ELF-1 (cell line): ENCODE results near the gene SRSF7.
"Not testable (repeated sequence)": the region's sequence is repeated elsewhere in the genome, so short reads cannot be mapped to it uniquely, and the experiment has no call there.

ENCODE experiments used
- DNase-seq: peaks from one replicate; pipeline ENCODE4 v3.0.0-alpha.2; 2016; ENCODE audit warnings: low read depth, low spot score

The SRSF7 gene

DNA sequence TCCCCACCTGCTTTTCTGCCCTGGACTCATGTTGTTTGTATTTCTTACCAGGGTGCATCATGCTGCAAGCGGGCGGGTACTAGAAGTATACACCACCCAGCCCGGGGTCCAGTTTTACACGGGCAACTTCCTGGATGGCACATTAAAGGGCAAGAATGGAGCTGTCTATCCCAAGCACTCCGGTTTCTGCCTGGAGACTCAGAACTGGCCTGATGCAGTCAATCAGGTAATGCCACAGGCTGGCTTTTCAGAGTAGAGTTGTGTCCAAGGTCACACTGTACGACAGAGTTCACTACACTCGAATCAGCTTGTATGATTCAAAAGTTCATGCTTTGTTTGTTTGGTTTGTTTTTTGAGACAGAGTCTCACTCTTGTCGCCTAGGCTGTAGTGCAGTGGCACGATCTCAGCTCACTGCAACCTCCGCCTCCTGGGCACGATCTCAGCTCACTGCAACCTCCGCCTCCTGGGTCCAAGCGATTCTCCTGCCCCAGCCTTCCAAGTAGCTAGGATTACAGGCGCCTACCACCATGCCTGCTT lies 19.4 kb downstream of the SRSF7 start:
- no peak for DNase-seq

DNA sequence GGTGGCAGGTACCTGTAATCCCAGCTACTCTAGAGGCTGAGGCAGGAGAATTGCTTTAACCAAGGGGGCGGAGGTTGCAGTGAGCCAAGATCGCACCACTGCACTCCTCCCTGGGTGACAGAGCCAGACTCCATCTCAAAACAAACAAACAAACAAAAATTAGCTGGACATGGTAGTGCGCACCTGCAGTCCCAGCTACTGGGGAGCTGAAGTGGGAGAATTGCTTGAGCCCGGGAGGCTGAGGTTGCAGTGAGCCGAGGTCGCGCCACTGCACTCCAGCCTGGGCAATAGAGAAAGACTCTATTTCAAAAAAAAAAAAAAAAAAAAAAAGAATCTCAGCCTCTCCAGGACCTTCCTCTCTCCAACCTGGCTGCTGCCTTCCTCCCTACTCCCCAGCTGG lies 20.1 kb downstream of the SRSF7 start:
- no peak for DNase-seq

DNA sequence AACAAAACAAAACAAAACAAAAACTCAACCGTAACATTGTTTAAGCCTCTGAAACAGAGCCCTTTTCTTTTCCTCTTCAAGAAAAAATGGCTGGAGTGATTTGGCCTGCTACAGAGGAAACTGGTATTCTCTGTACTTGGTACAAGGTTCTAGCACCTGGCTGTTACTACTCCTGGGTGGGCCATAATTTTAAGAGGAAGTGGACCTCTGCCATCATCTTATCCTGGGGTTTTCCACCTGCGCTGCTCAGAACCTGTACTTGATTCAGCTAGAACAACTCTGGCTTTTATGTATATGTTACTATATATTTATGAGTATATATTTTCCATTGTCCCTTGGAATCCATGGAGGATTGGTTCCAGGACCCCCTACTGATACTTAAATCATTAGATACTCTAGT lies 22.5 kb downstream of the SRSF7 start:
- no peak for DNase-seq

DNA sequence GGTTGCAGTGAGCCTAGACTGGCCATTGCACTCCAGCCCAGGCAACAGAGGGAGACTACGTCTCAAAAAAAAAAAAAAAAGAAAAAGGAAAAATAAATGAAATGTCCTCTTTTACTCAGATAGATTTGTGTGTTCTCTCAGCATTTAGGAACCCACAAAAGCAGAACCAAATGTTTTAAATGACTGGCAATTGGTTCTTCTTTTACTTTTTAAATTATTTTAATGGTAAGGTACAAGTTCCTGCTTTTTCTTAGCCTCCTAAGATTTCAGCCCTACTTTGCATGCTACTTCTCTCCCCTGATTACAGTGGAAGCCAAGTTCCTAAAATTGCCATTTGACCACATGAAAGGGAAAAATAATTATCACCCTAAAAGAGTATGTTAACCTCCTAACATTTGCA lies 23.5 kb downstream of the SRSF7 start:
- DNase-seq = no peak

DNA sequence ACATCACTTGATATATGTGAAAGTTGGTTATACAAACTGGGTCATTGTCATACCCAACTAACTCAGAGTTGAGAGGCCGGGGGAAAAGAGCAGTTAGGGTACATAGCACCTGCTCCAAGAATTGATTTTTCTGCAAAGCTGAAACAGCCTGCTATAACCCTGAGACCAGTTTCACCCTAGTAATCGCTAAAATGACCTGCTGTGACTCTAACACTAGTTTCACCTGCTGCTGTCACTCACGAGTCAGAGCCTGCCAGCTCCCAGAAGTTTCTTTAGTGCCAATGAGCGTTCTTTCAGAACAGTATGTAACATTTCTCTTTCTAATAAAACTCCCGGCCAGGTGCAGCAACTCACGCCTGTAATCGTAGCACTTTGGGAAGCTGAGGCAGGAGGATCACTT lies 28.0 kb downstream of the SRSF7 start:
- no peak for DNase-seq

DNA sequence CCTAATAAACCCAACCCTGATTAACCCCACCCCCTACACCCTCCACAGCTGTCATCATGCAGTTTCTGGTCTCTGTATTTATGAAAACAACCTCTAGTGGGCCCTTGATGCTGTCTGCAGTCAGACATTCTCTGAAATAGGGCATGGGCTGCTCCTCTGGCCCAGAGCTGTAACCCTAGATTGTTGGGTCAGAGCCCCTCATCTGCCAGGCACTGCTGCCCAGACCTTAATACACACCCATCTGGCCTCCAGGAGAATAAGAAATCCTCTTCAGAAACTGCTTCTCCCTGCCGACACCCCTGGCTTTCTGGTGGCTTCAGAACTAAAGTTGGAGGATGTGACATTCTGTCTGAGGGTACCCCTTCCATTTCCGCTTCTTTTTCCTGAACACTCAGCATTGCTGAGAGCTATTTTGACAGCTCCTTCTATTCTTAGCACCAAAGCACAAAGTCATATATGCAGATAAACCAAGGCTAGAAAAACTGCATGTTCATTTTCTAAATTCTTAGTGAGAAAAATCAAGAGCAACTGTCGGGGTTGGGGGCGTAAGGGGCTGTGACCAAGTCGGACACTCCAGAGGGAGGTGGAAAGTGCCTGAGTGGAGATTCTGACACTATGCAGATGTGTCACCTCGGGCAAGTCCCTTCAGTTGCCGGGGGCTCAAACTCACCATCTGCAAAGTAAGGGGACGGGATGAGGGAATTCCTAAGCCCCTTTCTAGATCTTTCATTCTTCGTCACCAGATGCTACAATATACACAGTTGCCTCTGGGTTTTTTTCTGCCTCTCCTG lies 28.7 kb downstream of the SRSF7 start:
- DNase-seq = no peak

DNA sequence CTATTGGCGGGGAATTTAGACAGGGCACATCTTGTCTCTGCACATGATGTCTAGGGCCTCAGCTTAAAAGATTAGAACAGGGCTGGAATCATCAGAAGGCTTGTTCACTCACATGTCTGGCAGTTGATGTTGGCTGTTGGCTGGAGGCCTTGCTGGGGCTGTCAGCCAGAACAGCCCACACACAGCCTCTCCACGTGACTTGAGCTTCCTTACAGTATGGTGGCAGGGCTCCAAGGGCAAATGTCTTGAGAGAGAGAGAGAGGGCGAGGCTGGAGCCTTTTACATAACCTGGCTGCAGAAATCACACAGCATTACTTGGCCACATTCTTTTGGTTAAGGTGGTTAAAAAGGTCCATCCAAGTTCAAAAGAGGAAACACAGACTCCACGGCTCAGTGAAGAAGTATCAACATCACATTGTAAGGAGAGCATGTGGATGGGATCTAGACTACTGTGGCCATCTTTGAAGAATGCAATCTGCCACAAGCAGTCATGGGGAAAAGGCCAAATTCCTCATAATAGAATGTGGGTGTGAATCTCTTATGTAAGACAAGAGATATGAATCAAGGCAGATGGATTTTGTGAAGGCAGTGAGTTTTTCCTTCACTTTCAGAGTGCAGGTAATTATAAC lies 30.4 kb downstream of the SRSF7 start:
- DNase-seq = no peak

DNA sequence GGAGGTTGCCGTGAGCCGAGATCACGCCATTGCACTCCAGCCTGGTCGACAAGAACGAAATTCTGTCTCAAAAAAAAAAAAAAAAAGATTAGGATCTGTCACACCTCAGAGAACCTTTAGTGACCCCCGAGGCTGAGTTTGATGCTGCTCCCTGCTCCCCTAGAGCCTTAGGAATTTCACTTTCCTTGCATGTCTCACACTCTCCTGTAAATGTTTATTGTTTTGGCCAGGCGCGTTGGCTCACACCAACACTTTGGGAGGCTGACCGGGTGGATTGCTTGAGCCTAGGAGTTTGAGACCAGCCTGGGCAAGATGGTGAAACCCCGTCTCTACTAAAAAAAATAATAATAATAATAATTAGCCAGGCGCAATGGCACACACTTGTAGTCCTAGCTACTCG lies 31.5 kb downstream of the SRSF7 start:
- DNase-seq = no peak

DNA sequence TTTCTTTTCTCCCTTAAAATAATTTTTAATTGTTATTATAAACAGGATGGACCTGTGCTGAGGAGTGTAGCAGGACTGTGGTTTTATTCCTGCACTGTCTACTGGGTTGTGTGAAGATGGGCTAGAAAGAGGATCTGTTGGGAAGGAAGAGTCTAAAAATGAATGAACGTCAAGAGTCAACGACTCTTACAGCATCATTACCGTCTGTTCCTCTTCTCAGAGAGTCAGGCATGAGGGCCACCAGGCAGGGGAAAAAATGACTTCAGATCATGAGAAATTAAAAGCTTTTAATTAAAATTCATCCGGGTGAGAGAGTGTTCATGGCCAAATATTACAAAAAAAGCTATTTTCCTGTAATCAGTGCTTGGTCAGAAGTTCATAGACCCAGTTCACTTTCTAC lies 32.6 kb downstream of the SRSF7 start:
- DNase-seq = no peak

DNA sequence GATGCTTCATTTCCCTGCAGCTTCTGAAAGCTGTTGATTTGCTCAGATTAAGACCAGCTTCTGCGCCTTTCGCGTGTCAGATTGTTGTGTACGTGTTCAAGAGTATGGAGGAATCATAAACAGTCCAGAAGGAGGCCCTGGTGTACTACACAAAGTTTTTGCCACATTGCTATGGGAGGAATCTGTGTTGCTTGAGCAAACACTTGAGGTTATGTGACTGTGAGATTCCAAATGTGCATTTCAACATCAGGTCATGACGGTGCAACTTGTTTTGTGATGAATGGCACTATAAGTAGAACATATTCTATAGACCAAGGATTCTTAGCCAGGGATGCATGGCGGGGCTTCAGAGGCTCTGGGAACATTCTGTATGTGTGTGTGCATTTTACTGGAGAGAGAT lies 35.0 kb downstream of the SRSF7 start:
- DNase-seq = no peak

DNA sequence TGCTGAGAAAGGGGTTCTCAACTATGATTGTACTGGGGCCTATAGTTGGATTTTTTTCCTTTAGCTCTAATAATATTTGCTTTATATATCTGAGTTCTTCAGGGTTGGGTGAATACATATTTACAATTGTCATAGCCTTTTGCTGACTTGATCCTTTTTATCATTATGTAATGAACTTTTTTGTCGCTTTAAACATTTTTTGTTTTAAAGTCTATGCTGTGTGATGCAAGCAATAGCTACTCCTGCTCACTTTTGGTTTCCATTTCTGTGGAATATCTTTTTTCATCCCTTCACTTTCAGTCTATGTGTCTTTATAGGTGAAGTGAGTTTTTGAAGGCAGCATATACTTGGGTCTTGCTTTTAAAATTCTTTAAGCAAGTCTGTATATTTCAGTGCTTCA lies 36.2 kb downstream of the SRSF7 start:
- DNase-seq = not testable (repeated sequence)

DNA sequence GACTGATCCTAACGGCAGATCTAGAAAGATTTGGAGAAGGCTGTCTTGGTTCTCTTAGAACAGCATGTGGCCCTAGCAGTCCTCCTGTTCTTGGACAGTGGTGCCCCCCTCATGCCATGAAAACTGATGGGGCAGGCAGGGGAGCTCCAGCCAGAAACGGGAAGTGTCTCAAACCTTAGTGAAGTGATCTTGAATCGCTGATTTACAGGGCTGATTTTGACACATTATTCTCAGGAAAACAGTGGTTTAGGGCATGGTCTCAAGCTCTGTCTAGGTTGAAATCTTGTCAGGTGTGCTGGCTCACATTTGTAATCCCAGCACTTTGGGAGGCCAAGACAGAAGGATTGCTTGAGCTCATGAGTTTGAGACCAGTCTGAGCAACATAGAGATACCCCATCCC lies 37.8 kb downstream of the SRSF7 start:
- DNase-seq = no peak

DNA sequence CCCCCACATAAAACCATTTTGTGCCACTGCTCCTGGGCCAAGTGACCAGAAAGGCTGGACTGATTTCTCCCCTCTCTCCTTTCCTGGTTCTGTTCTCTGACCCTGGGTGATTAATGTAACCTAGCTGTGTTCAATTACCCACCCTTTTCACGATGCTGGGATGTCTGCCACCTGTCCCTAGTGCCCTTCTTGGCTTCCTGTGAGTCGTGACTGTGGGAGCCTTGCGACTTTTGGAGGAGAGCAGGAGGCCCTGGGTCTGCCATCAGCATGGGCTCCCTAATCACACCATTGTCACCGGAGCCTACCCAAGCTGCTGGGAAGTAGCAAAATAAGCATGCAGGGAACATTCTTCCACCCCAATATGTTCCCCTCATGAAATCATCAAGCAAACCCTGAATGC lies 38.3 kb downstream of the SRSF7 start:
- DNase-seq = no peak

DNA sequence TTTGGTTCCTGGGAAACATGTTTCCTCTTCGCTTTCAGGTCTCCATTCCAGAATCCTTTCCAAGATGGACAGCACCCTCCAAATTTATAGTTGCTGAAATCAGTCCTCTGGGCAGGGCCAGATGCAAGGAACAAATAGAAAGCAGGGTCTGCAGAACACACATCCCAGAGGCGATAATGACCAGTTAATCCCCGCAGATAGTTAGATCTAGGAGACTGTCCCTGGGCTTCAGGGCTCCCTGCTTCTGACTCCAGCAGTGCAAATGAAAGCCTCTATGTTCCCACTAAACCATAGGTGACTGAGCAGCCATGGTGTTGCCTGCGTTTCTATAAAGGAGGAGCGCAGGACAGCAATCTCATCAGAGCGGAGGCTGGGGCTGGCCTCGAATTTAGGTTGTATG lies 38.7 kb downstream of the SRSF7 start:
- no peak for DNase-seq

DNA sequence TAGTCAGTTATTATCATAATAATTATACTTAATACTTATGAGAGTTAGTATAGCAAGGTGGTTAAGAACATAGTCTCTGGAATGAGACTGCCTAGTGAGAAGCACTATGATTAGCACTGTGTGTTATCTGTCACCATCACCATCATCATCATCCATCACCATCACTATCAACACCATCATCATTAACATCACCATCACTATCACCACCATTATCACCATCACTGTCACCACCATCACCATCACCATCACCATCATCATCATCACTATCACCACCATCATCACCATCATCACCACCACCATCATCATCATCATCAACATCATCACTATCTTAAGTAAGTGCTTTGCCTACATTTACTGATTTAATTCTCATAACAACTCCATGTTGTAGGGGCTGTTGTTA lies 39.6 kb downstream of the SRSF7 start:
- no peak for DNase-seq

DNA sequence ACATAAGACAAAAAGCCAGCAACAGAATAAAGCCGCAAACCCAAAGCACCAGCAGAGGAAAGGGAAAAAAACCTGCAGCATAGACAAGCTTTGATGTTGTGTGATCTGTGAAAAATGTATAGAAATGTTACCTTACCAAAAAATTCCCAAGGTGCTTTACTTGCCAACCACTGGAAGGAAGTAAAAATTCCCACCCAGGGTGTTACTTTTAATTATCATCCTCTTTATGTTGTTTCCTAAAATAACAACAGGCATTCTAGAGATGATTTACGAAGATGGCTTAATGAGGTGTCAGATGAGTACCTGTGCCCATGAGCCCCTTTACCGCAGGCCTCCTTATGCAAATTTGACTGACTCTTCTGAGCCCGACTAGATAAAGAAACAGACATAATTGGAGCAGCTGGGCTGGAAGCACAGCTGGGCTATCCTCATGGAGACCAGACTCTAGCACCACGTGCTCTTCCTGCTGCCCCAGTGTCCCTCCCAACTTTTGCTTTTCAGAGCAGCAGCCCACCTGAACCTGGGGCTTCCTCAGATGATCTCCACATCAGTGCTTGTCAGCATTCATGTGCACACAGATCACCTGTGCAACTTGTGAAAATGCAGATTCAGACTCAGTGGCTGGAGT lies 41.5 kb downstream of the SRSF7 start:
- no peak for DNase-seq

DNA sequence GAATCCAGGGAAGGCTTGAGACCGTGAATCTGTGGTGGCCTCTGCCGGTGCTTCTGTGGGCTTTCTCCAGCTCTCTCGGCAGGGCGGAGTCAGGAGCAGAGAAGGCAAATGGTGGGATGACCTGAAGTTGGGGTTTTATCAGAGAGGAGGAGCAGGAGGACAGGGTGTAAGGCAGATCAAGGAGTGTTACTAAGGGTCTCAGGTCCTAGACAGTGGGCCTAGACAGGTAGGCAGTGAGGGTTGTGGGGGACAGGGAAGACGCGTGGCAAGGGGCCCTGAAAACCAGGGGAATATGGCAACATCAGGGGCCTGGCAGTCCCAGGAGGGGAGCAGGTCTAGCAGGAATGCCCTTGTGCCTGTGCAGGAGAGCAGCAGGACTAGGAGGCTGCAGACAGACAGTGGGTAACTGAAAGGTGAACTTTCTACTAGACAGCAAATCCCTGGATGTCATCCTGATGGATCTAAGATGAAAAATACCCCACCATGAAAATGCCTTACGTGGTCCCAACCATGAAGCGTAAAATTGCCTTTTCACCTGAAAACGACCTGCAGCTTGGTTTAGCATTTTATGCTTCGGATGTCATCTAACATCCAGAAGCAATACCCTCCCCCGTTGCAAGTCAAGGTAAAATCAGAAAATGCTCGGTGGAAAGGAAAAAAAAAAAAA lies 42.1 kb downstream of the SRSF7 start:
- peak; percentile 30 for DNase-seq

DNA sequence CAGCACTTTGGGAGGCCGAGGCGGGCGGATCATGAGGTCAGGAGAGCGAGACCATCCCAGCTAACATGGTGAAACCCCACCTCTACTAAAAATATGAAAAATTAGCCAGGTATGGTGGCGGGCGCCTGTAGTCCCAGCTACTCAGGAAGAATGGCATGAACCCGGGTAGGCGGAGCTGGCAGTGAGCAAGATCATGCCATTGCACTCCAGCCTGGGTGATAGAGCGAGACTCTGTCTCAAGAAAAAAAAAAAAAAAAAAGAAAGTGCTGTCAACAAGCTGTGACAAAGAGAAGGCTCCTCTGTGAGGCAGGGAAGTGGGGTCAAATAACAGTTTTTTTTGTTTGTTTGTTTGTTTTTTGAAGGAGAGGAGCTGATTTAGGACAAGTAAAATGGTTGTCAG lies 42.7 kb downstream of the SRSF7 start:
- DNase-seq = not testable (repeated sequence)

DNA sequence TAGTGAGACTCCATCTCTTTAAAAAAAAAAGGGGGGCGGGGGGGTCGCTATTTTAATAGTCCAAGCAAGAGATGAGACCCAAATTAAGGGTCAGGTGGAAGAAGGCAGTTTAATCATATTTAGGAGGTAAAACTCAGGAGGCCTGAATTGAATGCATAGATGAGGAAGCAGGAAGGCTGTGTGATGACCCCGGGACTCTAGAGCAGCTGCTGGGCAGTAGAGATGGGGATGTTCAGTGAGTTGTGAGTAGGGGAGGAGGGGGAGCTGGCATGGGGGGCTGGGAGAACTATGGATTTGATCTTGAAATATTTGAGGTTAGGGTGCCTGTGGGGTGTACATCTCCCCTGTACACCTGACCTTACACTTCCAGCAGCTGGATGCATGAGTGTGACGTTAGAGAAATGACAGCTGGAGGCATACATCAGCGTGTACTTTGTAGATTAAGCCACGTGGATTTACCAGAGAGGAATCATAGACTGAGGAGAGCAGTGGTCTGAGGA lies 44.3 kb downstream of the SRSF7 start:
- no peak for DNase-seq

DNA sequence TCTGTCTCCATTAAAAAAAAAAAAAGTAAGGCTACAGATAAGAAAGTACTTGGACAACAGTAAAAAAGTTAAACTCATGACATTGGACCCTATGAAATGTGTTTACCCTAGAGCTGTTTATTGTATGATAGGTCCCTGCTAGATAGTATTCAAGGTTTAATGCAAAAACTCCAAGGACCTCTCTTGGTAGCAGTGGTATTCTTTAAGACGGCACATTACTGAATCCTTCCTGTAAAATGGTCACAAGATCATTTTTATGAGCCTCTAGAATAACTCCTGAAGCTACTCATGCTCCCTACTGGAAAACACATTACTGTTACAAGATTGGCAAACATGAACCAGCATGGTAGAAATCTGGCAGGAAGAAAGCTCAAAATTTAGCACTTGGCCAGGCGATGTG lies 46.5 kb downstream of the SRSF7 start:
- no peak for DNase-seq

DNA sequence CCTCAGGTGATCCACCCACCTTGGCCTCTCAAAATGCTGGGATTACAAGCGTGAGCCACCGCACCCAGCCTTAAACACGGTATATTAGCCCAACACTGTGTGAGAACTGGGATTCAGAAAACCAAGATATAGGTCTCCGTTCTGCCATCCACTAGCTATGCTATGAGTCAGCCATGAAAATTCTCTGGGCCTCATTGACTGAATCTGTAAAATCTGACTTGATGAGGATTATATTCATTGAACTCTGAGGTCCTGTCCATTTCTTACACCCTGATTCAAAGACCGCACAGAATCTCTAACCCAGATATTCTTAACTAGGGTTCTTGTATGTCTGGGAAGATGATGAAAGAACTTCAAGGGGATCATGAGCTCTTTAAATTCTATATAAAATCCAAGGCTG lies 47.8 kb downstream of the SRSF7 start:
- not testable (repeated sequence) for DNase-seq

DNA sequence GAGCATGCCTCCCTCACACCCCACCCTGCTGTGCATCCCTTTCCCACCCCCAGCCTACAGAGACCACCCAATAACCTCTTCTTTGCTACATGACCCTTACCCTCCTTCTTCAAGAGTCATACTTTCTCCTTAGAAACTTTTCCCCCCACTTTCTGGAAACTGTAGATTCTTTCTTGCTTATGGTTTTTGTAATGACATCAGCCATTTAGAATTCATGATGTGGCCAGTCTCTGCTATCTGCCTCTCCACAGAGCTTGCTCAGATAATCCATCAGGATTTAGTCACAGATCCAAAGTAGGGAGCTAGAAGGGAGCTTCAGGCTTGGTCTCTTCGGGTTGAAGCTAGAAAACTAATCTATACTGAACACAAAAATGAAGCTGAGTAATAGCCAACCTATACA lies 48.7 kb downstream of the SRSF7 start:
- peak; percentile 14 for DNase-seq
